GM03348 (cell line): ENCODE measurements around the gene TTC3.
A peak's percentile ranks its signal among the peaks of the same experiment; 100 is the strongest.
"Not testable (repeated sequence)": the region's sequence is repeated elsewhere in the genome, so short reads cannot be mapped to it uniquely, and the experiment has no call there.

Experiments used
- DNase-seq: peaks from one replicate; pipeline ENCODE4 v3.0.0; 2012; ENCODE audit warnings: low spot score

Gene TTC3

GRCh38 chr21:37093977-37094376 is 20.9 kb downstream of the TTC3 start:
- no peak for DNase-seq

GRCh38 chr21:37095821-37096220 is 22.8 kb downstream of the TTC3 start:
- no peak for DNase-seq

- no peak for DNase-seq
Measured at GRCh38 chr21:37098751-37099150, 25.7 kb downstream of the TTC3 start.

GRCh38 chr21:37100316-37100715 is 27.3 kb downstream of the TTC3 start:
- no peak for DNase-seq

GRCh38 chr21:37101384-37101783 is 28.3 kb downstream of the TTC3 start:
- no peak for DNase-seq

GRCh38 chr21:37102746-37103145 is 29.7 kb downstream of the TTC3 start:
- not testable (repeated sequence) for DNase-seq

GRCh38 chr21:37106998-37107397 is 33.9 kb downstream of the TTC3 start:
- no peak for DNase-seq

- DNase-seq, result not testable (repeated sequence)
Measured at GRCh38 chr21:37111029-37111428, 38.0 kb downstream of the TTC3 start.

GRCh38 chr21:37114301-37114700 is 41.2 kb downstream of the TTC3 start:
- not testable (repeated sequence) for DNase-seq

GRCh38 chr21:37116459-37116858 is 43.4 kb downstream of the TTC3 start:
- not testable (repeated sequence) for DNase-seq

- no peak for DNase-seq
Measured at GRCh38 chr21:37117204-37117603, 44.1 kb downstream of the TTC3 start.

GRCh38 chr21:37118187-37118826 is 45.3 kb downstream of the TTC3 start:
- DNase-seq, result no peak

- no peak for DNase-seq
Measured at GRCh38 chr21:37119421-37120218, 46.6 kb downstream of the TTC3 start.

- peak; percentile 17 for DNase-seq
Measured at GRCh38 chr21:37128076-37128475, 55.0 kb downstream of the TTC3 start.

GRCh38 chr21:37130971-37131370 is 57.9 kb downstream of the TTC3 start:
- no peak for DNase-seq

GRCh38 chr21:37136261-37136660 is 63.2 kb downstream of the TTC3 start:
- no peak for DNase-seq

GRCh38 chr21:37136744-37137143 is 63.7 kb downstream of the TTC3 start:
- DNase-seq, result no peak

GRCh38 chr21:37139154-37139553 is 66.1 kb downstream of the TTC3 start:
- no peak for DNase-seq

- peak; percentile 20 for DNase-seq
Measured at GRCh38 chr21:37139902-37140301, 66.8 kb downstream of the TTC3 start.

- not testable (repeated sequence) for DNase-seq
Measured at GRCh38 chr21:37143392-37143791, 70.3 kb downstream of the TTC3 start.

- no peak for DNase-seq
Measured at GRCh38 chr21:37145635-37146111, 72.6 kb downstream of the TTC3 start.

GRCh38 chr21:37146320-37147235 is 73.5 kb downstream of the TTC3 start:
- no peak for DNase-seq
